HG03571 (cell line): ENCODE measurements around the gene LDLR.
"Not testable (repeated sequence)": the region's sequence is repeated elsewhere in the genome, so short reads cannot be mapped to it uniquely, and the experiment has no call there.

ENCODE experiments used
- ATAC-seq: cut with Tn5 transposase; IDR thresholded peaks from one replicate; pipeline ENCODE4 v1.9.1; 2021; ENCODE audit not compliant: unreplicated experiment

Gene LDLR

DNA sequence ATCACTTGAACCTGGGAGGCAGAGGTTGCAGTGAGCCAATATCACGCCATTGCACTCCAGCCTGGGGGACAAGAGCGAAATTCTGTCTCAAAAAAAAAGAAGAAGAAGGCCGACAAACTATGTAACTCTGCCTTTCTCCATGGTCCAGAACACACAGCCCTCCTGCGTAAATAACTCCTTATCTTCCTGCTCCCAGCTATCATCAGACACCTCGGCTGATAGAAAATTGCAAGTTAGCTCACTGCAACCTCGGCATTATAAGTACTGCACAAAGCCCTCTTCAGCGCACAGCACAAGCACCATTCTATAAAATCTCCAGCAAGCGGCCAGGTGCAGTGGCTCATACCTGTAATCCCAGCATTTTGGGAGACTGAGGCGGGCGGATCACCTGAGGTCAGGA is 14.4 kb downstream of the LDLR start:
- ATAC-seq: not testable (repeated sequence)

DNA sequence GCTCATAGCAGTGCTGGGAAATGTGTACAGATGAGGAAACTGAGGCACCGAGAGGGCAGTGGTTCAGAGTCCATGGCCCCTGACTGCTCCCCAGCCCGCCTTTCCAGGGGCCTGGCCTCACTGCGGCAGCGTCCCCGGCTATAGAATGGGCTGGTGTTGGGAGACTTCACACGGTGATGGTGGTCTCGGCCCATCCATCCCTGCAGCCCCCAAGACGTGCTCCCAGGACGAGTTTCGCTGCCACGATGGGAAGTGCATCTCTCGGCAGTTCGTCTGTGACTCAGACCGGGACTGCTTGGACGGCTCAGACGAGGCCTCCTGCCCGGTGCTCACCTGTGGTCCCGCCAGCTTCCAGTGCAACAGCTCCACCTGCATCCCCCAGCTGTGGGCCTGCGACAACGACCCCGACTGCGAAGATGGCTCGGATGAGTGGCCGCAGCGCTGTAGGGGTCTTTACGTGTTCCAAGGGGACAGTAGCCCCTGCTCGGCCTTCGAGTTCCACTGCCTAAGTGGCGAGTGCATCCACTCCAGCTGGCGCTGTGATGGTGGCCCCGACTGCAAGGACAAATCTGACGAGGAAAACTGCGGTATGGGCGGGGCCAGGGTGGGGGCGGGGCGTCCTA is 15.9 kb downstream of the LDLR start:
- ATAC-seq: no peak

GRCh38 chr19:11106477-11106876 is 17.2 kb downstream of the LDLR start:
- ATAC-seq: no peak

DNA sequence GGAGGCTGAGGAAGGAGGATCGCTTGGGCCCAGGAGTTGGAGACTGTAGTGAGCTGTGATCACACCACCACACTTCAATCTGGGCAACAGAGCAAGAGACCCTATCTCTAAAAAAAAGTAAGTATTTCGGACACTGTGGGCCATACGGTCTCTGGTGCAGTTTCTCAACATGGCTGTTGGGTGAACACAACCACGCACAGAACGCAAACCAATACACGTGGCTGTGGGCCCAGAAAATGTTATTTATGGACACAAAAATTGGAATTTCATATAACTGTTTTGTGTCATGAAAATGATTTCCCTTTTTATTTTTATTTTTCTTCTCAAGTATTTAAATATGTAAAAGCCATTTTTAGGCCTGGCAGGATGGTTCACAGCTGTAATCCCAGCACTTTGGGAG is 19.5 kb downstream of the LDLR start:
- ATAC-seq: no peak

DNA sequence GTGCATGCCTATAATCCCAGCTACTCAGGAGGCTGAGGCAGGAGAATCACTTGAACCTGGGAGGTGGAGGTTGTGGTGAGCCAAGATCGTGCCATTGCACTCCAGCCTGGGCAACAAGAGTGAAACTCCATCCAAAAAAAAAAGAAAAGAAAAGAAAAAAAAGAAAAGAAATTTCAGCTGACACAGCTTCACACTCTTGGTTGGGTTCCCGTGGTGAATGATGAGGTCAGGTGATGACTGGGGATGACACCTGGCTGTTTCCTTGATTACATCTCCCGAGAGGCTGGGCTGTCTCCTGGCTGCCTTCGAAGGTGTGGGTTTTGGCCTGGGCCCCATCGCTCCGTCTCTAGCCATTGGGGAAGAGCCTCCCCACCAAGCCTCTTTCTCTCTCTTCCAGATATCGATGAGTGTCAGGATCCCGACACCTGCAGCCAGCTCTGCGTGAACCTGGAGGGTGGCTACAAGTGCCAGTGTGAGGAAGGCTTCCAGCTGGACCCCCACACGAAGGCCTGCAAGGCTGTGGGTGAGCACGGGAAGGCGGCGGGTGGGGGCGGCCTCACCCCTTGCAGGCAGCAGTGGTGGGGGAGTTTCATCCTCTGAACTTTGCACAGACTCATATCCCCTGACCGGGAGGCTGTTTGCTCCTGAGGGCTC is 22.0 kb downstream of the LDLR start:
- ATAC-seq: no peak

DNA sequence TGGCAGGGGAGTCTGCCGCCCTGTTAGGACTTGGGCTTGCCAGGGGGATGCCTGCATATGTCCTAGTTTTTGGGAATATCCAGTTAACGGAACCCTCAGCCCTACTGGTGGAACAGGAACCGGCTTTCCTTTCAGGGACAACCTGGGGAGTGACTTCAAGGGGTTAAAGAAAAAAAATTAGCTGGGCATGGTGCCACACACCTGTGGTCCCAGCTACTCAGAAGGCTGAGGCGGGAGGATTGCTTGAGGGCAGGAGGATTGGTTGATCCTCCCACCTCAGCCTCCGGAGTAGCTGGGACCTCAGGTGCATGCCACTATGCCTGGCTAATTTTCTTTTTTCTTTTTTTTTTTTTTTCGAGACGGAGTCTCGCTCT is 22.5 kb downstream of the LDLR start:
- no peak for ATAC-seq

GRCh38 chr19:11113140-11113708 is 24.0 kb downstream of the LDLR start:
- no peak for ATAC-seq

DNA sequence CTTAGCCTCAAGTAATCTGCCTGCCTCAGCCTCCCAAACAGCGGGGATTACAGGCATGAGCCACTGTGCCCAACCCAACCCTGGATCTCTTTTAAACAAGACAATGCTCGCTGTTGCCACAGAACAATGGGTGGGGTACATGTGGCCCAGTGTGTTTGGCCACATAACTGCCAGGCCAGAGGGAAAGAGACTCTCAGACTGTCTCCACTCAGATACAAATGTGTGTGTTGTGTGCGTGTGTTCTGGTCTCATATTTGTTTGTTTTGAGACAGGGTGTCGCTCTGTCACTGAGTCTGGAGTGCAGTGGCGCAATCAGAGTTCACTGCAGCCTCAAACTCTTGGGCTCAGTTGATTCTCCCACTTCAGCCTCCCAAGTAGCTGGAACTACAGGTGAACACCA is 25.8 kb downstream of the LDLR start:
- ATAC-seq: no peak

DNA sequence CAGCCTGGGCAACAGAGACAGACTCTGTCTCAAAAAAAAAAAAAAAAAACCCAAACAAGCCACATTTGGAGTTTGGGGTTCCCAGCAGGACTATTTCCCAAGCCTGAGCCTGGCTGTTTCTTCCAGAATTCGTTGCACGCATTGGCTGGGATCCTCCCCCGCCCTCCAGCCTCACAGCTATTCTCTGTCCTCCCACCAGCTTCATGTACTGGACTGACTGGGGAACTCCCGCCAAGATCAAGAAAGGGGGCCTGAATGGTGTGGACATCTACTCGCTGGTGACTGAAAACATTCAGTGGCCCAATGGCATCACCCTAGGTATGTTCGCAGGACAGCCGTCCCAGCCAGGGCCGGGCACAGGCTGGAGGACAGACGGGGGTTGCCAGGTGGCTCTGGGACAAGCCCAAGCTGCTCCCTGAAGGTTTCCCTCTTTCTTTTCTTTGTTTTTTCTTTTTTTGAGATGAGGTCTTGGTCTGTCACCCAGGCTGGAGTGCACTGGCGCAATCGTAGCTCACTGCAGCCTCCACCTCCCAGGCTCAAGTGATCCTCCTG is 26.7 kb downstream of the LDLR start:
- ATAC-seq: no peak

GRCh38 chr19:11116507-11116906 is 27.2 kb downstream of the LDLR start:
- no peak for ATAC-seq

DNA sequence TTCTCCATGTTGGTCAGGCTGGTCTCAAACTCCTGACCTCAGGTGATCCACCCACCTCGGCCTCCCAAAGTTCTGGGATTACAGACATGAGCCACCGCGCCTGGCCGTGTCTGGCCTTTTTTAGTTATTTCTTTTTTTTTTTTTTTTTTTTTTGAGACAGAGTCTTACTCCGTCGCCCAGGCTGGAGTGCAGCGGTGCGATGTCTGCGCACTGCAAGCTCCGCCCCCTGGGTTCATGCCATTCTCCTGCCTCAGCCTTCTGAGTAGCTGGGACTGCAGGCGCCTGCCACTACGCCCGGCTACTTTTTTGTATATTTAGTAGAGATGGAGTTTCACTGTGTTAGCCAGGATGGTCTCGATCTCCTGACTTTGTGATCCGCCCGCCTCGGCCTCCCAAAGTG is 32.7 kb downstream of the LDLR start:
- ATAC-seq: not testable (repeated sequence)

- no peak for ATAC-seq
Observed at GRCh38 chr19:11123114-11123513, 33.9 kb downstream of the LDLR start.

GRCh38 chr19:11124157-11124556 is 34.9 kb downstream of the LDLR start:
- ATAC-seq: not testable (repeated sequence)

DNA sequence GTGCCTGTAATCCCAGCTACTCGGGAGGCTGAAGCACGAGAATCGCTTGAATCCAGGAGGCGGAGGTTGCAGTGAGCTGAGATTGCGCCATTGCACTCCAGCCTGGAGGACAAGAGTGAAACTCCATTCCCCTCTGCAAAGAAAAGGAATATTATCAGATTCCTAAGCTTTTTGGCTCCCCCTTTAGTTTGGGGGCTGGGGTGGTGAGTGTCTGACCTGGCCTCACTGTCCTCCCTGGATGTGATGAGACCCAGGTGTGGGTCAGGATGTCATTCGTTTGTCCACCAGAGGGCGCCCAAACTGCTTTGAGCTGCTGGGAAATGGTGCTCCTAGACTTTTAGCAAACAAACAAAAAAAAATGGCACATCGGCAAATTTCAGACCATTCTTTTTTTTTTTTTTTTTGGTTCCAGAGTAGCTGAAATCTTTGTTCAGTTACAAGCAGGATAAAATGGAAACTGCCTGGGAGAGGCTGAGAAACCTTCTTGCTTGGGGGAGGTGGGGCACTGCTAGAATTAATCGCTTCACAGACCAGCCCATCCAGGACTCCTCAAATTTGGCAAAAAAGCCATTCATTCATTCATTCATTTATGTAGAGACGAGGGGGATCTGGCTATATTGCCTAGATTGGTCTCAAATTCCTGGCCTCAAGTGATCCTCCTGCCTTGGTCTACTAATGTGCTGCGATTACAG is 36.9 kb downstream of the LDLR start:
- ATAC-seq: no peak

DNA sequence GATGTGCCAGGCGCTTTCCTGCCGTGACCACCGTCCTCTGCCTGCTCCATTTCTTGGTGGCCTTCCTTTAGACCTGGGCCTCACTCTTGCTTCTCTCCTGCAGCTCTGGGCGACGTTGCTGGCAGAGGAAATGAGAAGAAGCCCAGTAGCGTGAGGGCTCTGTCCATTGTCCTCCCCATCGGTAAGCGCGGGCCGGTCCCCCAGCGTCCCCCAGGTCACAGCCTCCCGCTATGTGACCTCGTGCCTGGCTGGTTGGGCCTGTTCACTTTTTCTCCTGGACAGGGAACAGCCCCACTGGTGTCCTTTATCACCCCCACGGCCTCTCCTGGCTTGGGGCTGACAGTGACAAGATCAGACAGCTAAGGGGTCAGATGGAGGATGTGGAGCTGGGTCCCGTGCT is 38.6 kb downstream of the LDLR start:
- ATAC-seq: no peak

DNA sequence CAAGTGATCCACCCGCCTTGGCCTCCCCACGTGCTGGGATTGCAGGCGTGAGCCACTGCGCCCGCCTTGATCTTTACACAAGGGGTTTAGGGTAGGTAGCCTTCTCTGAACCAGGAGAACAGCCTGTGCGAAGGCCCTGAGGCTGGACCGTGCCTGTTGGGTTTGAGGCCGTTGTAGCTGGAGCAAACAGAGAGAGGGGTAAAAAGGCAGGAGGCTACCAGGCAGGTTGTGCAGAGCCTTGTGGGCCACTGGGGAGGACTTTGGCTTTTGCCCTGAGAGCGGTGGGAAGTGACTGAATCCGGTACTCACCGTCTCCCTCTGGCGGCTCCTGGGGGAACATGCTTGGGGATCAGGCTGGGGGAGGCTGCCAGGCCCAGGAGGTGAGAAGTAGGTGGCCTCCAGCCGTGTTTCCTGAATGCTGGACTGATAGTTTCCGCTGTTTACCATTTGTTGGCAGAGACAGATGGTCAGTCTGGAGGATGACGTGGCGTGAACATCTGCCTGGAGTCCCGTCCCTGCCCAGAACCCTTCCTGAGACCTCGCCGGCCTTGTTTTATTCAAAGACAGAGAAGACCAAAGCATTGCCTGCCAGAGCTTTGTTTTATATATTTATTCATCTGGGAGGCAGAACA is 41.7 kb downstream of the LDLR start:
- no peak for ATAC-seq

GRCh38 chr19:11131471-11131870 is 42.2 kb downstream of the LDLR start:
- ATAC-seq: no peak

DNA sequence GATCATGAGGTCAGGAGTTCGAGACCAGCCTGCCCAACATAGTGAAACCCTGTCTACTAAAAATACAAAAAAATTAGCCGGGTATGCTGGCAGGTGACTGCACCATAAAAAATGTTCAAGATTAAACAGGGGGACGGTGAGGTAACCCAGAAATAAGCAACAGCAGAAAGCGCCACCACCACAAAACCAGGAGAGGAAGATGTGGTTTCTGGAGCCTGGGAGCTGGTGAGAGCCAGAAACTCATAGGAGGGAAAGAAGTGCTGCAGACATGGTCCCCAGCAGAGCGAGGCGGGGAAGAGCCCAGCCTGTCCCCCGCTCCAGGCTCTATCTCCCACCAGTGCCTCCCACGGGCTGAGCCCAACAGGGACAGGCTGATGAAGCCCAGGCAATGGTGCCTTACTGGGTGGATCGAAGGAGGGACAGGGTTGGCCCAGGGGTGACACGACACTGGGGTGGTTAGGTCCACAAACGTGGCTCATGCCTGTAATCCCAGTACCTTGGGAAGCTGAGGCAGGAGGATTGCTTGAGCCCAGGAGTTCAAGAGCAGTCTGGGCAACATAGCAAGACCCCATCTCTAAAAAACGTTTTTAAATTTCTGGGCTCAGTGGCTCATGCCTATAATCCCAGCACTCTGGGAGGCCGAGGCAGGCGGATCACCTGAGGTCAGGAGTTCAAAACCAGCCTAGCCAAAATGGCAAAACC is 47.3 kb downstream of the LDLR start:
- ATAC-seq: no peak

DNA sequence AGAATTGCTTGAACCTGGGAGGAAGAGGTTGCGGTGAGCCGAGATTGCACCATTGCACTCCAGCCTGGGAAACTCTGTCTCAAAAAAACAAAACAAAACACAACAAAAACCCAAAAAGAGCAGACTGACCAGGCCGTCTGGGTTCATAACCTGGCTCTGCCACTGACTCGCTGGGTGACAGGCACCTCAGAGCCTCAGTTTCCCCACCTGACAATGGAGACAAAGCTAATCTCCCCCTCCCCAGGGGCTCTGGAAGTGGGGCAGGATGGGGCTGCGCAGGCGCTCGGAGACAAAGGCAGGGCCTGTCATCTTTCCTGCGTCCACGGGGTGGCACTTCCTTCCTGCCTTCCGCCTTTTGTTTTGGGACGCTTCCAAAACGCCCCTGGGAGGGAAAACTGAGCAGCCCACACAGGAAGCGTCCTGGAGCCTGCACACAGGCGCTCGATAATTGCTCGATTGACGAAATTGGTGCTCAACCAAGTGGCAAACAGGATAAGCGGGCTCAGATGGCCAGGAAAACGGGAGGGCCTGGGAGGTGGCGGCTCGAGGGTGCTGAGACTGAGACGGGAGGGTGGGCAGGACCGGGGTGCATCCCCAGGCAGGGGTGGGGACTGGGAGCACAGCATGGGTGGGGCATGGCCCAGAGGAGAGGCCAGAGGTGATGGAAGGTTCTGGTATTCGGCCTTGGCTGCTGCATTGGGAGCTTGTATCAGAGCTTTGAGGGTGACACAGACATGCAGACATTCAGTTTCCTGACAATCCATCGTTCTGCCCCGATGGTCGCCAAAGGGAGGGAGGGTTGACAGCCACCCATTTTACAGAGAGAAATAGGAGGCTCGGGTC is 48.5 kb downstream of the LDLR start:
- ATAC-seq: no peak
